ENCODE results near the gene FSD2. TPM values are rescaled to one million over a fixed set of nuclear protein-coding genes. Genes with fewer than 3 reads are reported as not detected.
A peak's percentile ranks its signal among the peaks of the same experiment; 100 is the strongest.

FSD2 gene
- total and polyA plus RNA-seq, 9 of the 15 experiments (the other 6 are each of a cell fraction or from before 2014, with no cell fraction given), result 0.01 to 0.06 TPM; not detected in 7

GRCh38 chr15:82771789-82772607, 33.9 kb downstream of the FSD2 start:
- ChIA-PET CTCF (ENCODE audit: low intra/inter-chr PET ratio) (no interaction called here), POLR2A (interaction anchor here (0.9 to 2.9 kb wide), 7 partner anchors 9 to 236 kb away, joined by 3 to 25 read pairs (median 3); no protein-coding TSS in a partner anchor)
- no peak for DNase-seq (ENCODE audit: extremely low read depth in 1 of 4, low spot score in 3 of 4)
- Histone ChIP-seq H3K27me3 (ENCODE audit: control insufficient read depth in 2 of 2, insufficient read depth in 2 of 2, low read length in 2 of 2) (0 out of 5 replicates have a peak, but pooled peaks cover 0 to 6% of the 10 kb centered on the region in 2 experiments), H3K36me3 (ENCODE audit: control insufficient read depth, insufficient read depth, low read length) (no peaks in the 10 kb centered on the region), H3K4me2 (ENCODE audit: insufficient read depth, low read length) (peak overlapping the region; percentile 22; the same call in 1 of the 2 replicates), H3K4me1 (replicated peaks in 1 of 2; ENCODE audit: control insufficient read depth in 2 of 2, insufficient read depth in 2 of 2, low read length in 2 of 2) (peaks cover 0 to 5% of the 10 kb centered on the region in 2 experiments; a peak in 2 of 5 replicates), H4K20me1 (replicated peaks; ENCODE audit: control insufficient read depth, insufficient read depth, low read length) (no peaks in the 10 kb centered on the region), H3K79me2 (ENCODE audit: control insufficient read depth, insufficient read depth, low read length) (no peaks in the 10 kb centered on the region), H3K9me1 (ENCODE audit: control insufficient read depth, insufficient read depth, low read length) (no peaks in the 10 kb centered on the region), H3K27ac (ENCODE audit: extremely low read depth, low read depth, low read length) (no peak overlapping the region), H3K9me3 (replicated peaks; ENCODE audit: control insufficient read depth, insufficient read depth, low read depth, low read length) (no peaks in the 10 kb centered on the region), H2AFZ (ENCODE audit: low read depth, low read length) (no peak overlapping the region), H3K9ac (ENCODE audit: insufficient read depth in 1 of 2, low read depth in 2 of 2, low read length in 2 of 2) (peak overlapping the region in 1 of 2 experiments; percentile 65; a peak in 2 of 4 replicates), H3K4me3 (no peak overlapping the region)
- WGBS (ENCODE audit: insufficient coverage, low coverage, missing lambda C conversion rate), result 14% methylated on average over 9 of the region's 12 CpGs
- ATAC-seq, result peak; percentile 71
- intact Hi-C loops (cut with micrococcal nuclease) (no loop called here), in situ Hi-C loops (cut with MboI) (no loop called here)
- no TSS peak for BruUV-seq (replicated peaks)
- FAIRE-seq, result peak; percentile 55
- TF ChIP-seq C11orf30 (IDR thresholded peaks at IDR 0.05; ENCODE audit: low read depth) (peak; percentile 67), TOE1 (IDR thresholded peaks at IDR 0.05; ENCODE audit: borderline replicate concordance) (no peak), TOE1 (CRISPR knock-in tag; IDR thresholded peaks at IDR 0.05; ENCODE audit: borderline replicate concordance, low read depth) (no peak), PBX2 (CRISPR knock-in tag; IDR thresholded peaks at IDR 0.05; ENCODE audit: low read depth) (no peak), PBX2 (tag; conservative IDR thresholded peaks at IDR 0.05; ENCODE audit: low read depth) (0 out of 2 replicates have a peak, but pooled peaks have one; percentile 28), PTTG1 (tag; IDR thresholded peaks at IDR 0.05; ENCODE audit: low read depth) (no peak), NFE2 (IDR thresholded peaks at IDR 0.05; ENCODE audit: low read depth) (peak; percentile 66), CBFA2T3 (IDR thresholded peaks at IDR 0.05) (no peak), ZZZ3 (IDR thresholded peaks at IDR 0.05) (no peak), PHB2 (IDR thresholded peaks at IDR 0.05; ENCODE audit: low read depth) (no peak), BRD4 (IDR thresholded peaks at IDR 0.05) (no peak), ARID3A (IDR thresholded peaks at IDR 0.05; ENCODE audit: borderline replicate concordance, low read depth, low read length) (no peak), MAFG (tag; conservative IDR thresholded peaks at IDR 0.05) (peak; percentile 66), BRD9 (IDR thresholded peaks at IDR 0.05; ENCODE audit: low read depth, partially characterized antibody) (no peak), MEIS2 (IDR thresholded peaks at IDR 0.05; ENCODE audit: partially characterized antibody) (peak; percentile 15), MIER1 (IDR thresholded peaks at IDR 0.05; ENCODE audit: low read depth) (no peak), ZNF316 (IDR thresholded peaks at IDR 0.05) (peak; percentile 56; the same call in 1 of the 2 replicates), KDM2B (CRISPR knock-in tag; IDR thresholded peaks at IDR 0.05) (no peak)
